DND-41 (cell line): ENCODE measurements around the gene COL6A2.

Source experiments
- EZH2 ChIP-seq: IDR thresholded peaks from 3 replicates; pipeline ENCODE4 v1.6.1; 2012; ENCODE audit warnings: borderline replicate concordance, low read depth, mild to moderate bottlenecking, moderate library complexity, low read length, inconsistent platforms; ENCODE audit not compliant: severe bottlenecking
- TF ChIP-seq, protein P1 (sequence below): IDR thresholded peaks from 2 replicates; pipeline ENCODE4 v1.5.1; 2012; ENCODE audit warnings: borderline replicate concordance, low read length, moderate library complexity, mild to moderate bottlenecking; ENCODE audit not compliant: poor library complexity, severe bottlenecking; ENCODE audit errors: extremely low read depth

DNA sequence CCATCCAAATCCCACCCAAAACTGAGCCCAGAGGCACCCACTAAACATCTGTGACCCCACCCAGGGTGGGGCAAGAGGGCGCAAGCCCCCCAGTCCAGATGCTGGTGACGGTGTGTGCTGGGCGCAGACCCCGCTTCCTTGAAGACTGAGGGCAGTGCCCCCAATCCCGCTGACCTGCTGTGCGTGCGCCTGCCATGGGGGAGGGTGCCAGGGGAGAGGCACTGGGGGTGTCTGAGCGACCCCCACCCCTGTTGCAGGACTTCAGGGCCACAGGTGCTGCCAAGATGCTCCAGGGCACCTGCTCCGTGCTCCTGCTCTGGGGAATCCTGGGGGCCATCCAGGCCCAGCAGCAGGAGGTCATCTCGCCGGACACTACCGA lies 13.3 kb downstream of the COL6A2 start:
- TF ChIP-seq EZH2 = no peak
- TF ChIP-seq, protein P1, sequence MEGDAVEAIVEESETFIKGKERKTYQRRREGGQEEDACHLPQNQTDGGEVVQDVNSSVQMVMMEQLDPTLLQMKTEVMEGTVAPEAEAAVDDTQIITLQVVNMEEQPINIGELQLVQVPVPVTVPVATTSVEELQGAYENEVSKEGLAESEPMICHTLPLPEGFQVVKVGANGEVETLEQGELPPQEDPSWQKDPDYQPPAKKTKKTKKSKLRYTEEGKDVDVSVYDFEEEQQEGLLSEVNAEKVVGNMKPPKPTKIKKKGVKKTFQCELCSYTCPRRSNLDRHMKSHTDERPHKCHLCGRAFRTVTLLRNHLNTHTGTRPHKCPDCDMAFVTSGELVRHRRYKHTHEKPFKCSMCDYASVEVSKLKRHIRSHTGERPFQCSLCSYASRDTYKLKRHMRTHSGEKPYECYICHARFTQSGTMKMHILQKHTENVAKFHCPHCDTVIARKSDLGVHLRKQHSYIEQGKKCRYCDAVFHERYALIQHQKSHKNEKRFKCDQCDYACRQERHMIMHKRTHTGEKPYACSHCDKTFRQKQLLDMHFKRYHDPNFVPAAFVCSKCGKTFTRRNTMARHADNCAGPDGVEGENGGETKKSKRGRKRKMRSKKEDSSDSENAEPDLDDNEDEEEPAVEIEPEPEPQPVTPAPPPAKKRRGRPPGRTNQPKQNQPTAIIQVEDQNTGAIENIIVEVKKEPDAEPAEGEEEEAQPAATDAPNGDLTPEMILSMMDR = no peak
